Breast epithelium (tissue), 4 donors: ENCODE measurements around the gene STAT4. TPM values are rescaled to one million over a fixed set of nuclear protein-coding genes. Genes with fewer than 3 reads are reported as not detected.

ENCODE experiments used
- DNase-seq, 2 donors: peaks; one replicate each; pipeline ENCODE4 v3.0.0-alpha.2; 2019; ENCODE audit warnings: low spot score in 2 of 2
- H3K27ac ChIP-seq, 2 donors: fragments of 200-600 bp; sonication (generic) in 1 of 2; one replicate each; pipeline ENCODE4 v1.5.1; 2016 to 2019; ENCODE audit warnings: mild to moderate bottlenecking in 1 of 2
- H3K27me3 ChIP-seq, 2 donors: fragments of 200-600 bp; sonication (generic) in 1 of 2; one replicate each; pipeline versions ENCODE4 v1.5.1 to v1.6.0; 2017 to 2019; ENCODE audit warnings: control low read depth in 1 of 2, mild to moderate bottlenecking in 1 of 2
- H3K36me3 ChIP-seq: fragments of 200-600 bp; one replicate; pipeline ENCODE4 v1.5.1; 2019
- H3K4me1 ChIP-seq, 2 donors: fragments of 200-600 bp; sonication (generic); one replicate each; pipeline ENCODE4 v1.5.1; 2016 to 2019; ENCODE audit warnings: control low read depth in 1 of 2
- H3K4me3 ChIP-seq, 3 donors: fragments of 200-600 bp; sonication (generic); 1 replicate in 2 of 3; 2 replicates in 1 of 3; pipeline ENCODE4 v1.5.1; 2016 to 2019; ENCODE audit warnings: mild to moderate bottlenecking in 3 of 3, moderate library complexity in 2 of 3
- H3K9me3 ChIP-seq, 2 donors: fragments of 200-600 bp; sonication (generic) in 1 of 2; one replicate each; pipeline ENCODE4 v1.5.1; 2016 to 2019; ENCODE audit warnings: control low read depth in 1 of 2
- POLR2A ChIP-seq: fragments of 450-650 bp; IDR thresholded peaks from one replicate; pipeline ENCODE4 v1.6.1; 2016; ENCODE audit warnings: antibody characterized with exemption, mild to moderate bottlenecking, moderate library complexity
- POLR2AphosphoS5 ChIP-seq, 3 donors: sonication (generic); formaldehyde crosslinking; IDR thresholded peaks; one replicate each; pipeline ENCODE4 v1.6.1; 2017; ENCODE audit warnings: antibody characterized with exemption in 3 of 3
- intact Hi-C: fragments of 100-400 bp; cut with DNase I; formaldehyde crosslinking; loops from one replicate; pipeline ENCODE4 v1.15.1; 2023; ENCODE audit warnings: low total_unique reads
- total RNA-seq, 3 donors: library from RNA; depleted of rRNA; stranded (reverse); fragments of >200 nt; gene quantifications; one replicate each; pipeline ENCODE4 v1.1.0, GENCODE V29; 2016
- TF ChIP-seq, protein P1 (sequence below), 3 donors: fragments of 450-650 bp; IDR thresholded peaks; one replicate each; pipeline ENCODE4 v1.5.1; 2016 to 2017; ENCODE audit warnings: antibody characterized with exemption in 3 of 3, mild to moderate bottlenecking in 3 of 3, moderate library complexity in 3 of 3

STAT4 gene
- total RNA-seq, 3 donors from 2014 or later, result 1.6 to 5.9 (median 3.6) TPM

DNA sequence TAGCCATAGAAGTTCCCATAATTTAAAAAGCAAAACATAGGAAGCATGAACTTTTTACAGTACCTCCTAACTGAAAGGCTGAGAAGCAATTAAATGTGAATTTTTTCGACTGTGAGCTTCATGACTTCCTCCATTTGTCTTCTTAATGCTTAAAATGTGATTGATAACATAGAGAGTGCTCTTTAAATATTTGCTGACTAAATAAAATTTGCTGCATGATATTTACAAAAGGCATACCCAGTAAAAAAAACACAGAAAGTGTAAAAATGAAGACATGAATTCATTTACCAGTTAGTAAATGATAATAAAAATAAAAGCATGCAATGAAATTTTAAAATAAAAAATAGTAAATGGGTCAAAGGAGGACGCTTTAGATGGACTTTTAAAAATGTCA lies 21.9 kb downstream of the STAT4 start:
- intact Hi-C loops, result no loop called here
- no peak for TF ChIP-seq POLR2AphosphoS5 (IDR thresholded peaks at IDR 0.05)
- no peak for TF ChIP-seq POLR2A
- TF ChIP-seq, protein P1, sequence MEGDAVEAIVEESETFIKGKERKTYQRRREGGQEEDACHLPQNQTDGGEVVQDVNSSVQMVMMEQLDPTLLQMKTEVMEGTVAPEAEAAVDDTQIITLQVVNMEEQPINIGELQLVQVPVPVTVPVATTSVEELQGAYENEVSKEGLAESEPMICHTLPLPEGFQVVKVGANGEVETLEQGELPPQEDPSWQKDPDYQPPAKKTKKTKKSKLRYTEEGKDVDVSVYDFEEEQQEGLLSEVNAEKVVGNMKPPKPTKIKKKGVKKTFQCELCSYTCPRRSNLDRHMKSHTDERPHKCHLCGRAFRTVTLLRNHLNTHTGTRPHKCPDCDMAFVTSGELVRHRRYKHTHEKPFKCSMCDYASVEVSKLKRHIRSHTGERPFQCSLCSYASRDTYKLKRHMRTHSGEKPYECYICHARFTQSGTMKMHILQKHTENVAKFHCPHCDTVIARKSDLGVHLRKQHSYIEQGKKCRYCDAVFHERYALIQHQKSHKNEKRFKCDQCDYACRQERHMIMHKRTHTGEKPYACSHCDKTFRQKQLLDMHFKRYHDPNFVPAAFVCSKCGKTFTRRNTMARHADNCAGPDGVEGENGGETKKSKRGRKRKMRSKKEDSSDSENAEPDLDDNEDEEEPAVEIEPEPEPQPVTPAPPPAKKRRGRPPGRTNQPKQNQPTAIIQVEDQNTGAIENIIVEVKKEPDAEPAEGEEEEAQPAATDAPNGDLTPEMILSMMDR (IDR thresholded peaks at IDR 0.05), result no peak

GRCh38 chr2:191128172-191128910 lies 22.5 kb downstream of the STAT4 start:
- Histone ChIP-seq H3K27me3 (no peaks in the 10 kb centered on the region), H3K9me3 (no peaks in the 10 kb centered on the region), H3K4me1 (no peaks in the 10 kb centered on the region), H3K4me3 (no peak overlapping the region), H3K36me3 (no peaks in the 10 kb centered on the region), H3K27ac (no peak overlapping the region)
- TF ChIP-seq, protein P1 (IDR thresholded peaks at IDR 0.05), result no peak
- TF ChIP-seq POLR2A (no peak), POLR2AphosphoS5 (IDR thresholded peaks at IDR 0.05) (no peak)
- intact Hi-C loops, result no loop called here
- no peak for DNase-seq

More for the DNA sequence above, 21.9 kb downstream of the STAT4 start:
- no peaks in the 10 kb centered on the region for H3K9me3 ChIP-seq
- no peak overlapping the region for H3K27ac ChIP-seq
- no peaks in the 10 kb centered on the region for H3K27me3 ChIP-seq
- no peak for DNase-seq
- no peaks in the 10 kb centered on the region for H3K36me3 ChIP-seq
- no peaks in the 10 kb centered on the region for H3K4me1 ChIP-seq
- H3K4me3 ChIP-seq, result no peak overlapping the region

DNA sequence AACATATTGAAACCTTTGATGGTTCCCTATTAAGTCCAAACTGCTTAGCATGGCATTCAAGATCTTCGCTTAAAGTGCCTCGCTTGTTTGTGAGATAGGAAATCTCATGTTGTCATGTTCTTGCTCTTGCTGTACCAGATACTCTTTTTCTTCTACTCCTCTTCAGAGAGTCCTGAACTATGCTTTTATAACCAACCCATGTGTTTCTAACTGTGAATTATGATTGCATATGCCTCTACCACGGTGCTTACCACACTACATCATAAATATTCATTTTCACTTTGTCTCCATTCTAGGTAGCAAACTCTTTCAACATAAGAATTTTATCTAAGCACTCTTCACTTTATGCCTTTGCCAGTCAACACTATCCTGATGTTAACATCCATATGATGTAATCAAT lies 23.6 kb downstream of the STAT4 start:
- intact Hi-C loops, result no loop called here
- Histone ChIP-seq H3K27ac (no peak overlapping the region), H3K27me3 (no peaks in the 10 kb centered on the region), H3K9me3 (no peaks in the 10 kb centered on the region), H3K4me3 (no peak overlapping the region), H3K36me3 (no peaks in the 10 kb centered on the region), H3K4me1 (no peaks in the 10 kb centered on the region)
- TF ChIP-seq POLR2AphosphoS5 (IDR thresholded peaks at IDR 0.05), result no peak
- TF ChIP-seq POLR2A, result no peak
- TF ChIP-seq, protein P1 (IDR thresholded peaks at IDR 0.05), result no peak
- no peak for DNase-seq

GRCh38 chr2:191126386-191127085 lies 24.3 kb downstream of the STAT4 start:
- no peak for TF ChIP-seq POLR2AphosphoS5 (IDR thresholded peaks at IDR 0.05)
- no peak for TF ChIP-seq POLR2A
- Histone ChIP-seq H3K4me1 (no peaks in the 10 kb centered on the region), H3K27ac (no peak overlapping the region), H3K36me3 (no peaks in the 10 kb centered on the region), H3K4me3 (no peak overlapping the region), H3K27me3 (no peaks in the 10 kb centered on the region), H3K9me3 (no peaks in the 10 kb centered on the region)
- intact Hi-C loops, result no loop called here
- DNase-seq, result no peak

DNA sequence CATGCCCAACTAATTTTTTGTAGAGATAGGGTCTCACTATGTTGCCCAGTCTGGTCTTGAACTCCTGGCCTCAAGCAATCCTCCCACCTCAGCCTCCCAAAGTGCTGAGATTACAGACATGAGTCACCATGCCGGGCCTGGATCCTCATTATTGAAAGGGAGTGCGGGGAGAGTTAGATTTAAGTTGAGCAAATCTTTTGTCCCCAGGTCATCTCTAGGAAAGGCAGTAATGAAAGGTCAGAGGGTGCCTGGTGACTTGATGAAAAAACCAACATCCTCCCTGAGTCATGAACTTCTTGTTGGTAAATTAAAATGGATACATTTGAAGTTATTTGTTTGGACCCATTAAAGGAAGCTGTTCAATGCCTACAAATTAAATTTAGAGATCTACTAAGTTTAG lies 25.1 kb downstream of the STAT4 start:
- TF ChIP-seq POLR2AphosphoS5 (IDR thresholded peaks at IDR 0.05) (no peak), POLR2A (no peak)
- TF ChIP-seq, protein P1 (IDR thresholded peaks at IDR 0.05), result no peak
- H3K36me3 ChIP-seq, result no peaks in the 10 kb centered on the region
- DNase-seq, result no peak
- H3K4me1 ChIP-seq, result no peaks in the 10 kb centered on the region
- no peak overlapping the region for H3K27ac ChIP-seq
- no peaks in the 10 kb centered on the region for H3K9me3 ChIP-seq
- intact Hi-C loops, result no loop called here
- H3K4me3 ChIP-seq, result no peak overlapping the region
- no peaks in the 10 kb centered on the region for H3K27me3 ChIP-seq
